IMR-90 (cell line): Measurements from ENCODE around the gene FOLH1.
"Not testable (repeated sequence)": the region's sequence is repeated elsewhere in the genome, so short reads cannot be mapped to it uniquely, and the experiment has no call there.

Experiments
- MAFK ChIP-seq: IDR thresholded peaks from 2 replicates; pipeline ENCODE4 v1.6.1; 2012; ENCODE audit warnings: low read depth, low read length, improper control_type of control experiment
- TF ChIP-seq, protein P1 (sequence below): conservative IDR thresholded peaks from 2 replicates; pipeline ENCODE4 v1.5.1; 2012; ENCODE audit warnings: mild to moderate bottlenecking, low read depth, low read length, improper control_type of control experiment
- TF ChIP-seq, protein P2 (sequence below): fragments of 150-350 bp; IDR thresholded peaks from 2 replicates; pipeline ENCODE4 v1.6.1; 2017; ENCODE audit warnings: mild to moderate bottlenecking, antibody characterized with exemption, low read length, low read depth
- TF ChIP-seq, protein P3 (sequence below): fragments of 150-350 bp; IDR thresholded peaks from 2 replicates; pipeline ENCODE4 v1.6.1; 2016; ENCODE audit warnings: low read depth, mild to moderate bottlenecking, low read length, moderate library complexity, borderline replicate concordance

DNA sequence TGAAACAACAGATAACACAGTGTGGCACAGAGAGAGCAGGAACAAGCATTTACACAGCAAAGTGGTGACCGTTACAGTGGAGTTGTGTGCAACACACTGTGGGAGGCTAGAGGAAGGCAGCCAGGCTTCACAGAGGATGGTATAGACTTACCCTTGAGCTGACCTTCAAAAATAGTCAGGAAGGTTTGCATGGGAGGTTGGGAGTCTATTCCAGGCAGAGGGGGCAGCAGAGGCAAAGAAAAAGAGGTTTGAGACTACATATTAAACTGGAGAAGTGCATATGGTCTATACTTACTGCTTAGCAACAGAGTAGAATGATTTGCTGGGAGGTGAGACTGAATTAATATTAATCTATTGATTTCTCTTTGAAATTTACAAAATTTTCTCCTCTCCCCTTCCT, 22.1 kb upstream of the FOLH1 start:
- TF ChIP-seq, protein P1, sequence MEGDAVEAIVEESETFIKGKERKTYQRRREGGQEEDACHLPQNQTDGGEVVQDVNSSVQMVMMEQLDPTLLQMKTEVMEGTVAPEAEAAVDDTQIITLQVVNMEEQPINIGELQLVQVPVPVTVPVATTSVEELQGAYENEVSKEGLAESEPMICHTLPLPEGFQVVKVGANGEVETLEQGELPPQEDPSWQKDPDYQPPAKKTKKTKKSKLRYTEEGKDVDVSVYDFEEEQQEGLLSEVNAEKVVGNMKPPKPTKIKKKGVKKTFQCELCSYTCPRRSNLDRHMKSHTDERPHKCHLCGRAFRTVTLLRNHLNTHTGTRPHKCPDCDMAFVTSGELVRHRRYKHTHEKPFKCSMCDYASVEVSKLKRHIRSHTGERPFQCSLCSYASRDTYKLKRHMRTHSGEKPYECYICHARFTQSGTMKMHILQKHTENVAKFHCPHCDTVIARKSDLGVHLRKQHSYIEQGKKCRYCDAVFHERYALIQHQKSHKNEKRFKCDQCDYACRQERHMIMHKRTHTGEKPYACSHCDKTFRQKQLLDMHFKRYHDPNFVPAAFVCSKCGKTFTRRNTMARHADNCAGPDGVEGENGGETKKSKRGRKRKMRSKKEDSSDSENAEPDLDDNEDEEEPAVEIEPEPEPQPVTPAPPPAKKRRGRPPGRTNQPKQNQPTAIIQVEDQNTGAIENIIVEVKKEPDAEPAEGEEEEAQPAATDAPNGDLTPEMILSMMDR: not testable (repeated sequence)
- TF ChIP-seq, protein P2, sequence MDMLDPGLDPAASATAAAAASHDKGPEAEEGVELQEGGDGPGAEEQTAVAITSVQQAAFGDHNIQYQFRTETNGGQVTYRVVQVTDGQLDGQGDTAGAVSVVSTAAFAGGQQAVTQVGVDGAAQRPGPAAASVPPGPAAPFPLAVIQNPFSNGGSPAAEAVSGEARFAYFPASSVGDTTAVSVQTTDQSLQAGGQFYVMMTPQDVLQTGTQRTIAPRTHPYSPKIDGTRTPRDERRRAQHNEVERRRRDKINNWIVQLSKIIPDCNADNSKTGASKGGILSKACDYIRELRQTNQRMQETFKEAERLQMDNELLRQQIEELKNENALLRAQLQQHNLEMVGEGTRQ: not testable (repeated sequence)
- TF ChIP-seq, protein P3, sequence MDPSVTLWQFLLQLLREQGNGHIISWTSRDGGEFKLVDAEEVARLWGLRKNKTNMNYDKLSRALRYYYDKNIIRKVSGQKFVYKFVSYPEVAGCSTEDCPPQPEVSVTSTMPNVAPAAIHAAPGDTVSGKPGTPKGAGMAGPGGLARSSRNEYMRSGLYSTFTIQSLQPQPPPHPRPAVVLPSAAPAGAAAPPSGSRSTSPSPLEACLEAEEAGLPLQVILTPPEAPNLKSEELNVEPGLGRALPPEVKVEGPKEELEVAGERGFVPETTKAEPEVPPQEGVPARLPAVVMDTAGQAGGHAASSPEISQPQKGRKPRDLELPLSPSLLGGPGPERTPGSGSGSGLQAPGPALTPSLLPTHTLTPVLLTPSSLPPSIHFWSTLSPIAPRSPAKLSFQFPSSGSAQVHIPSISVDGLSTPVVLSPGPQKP: not testable (repeated sequence)
- TF ChIP-seq MAFK: not testable (repeated sequence)
